Thyroid gland (tissue), 4 donors: ENCODE measurements around the gene SORL1.

Experiments used
- POLR2A ChIP-seq, 2 donors: fragments of 450-650 bp; IDR thresholded peaks; one replicate each; pipeline ENCODE4 v1.6.1; 2017; ENCODE audit warnings: antibody characterized with exemption in 2 of 2, mild to moderate bottlenecking in 2 of 2, moderate library complexity in 1 of 2
- TF ChIP-seq, protein P1 (sequence below), 6 experiments: fragments of 200-600 bp in 3 of 6; fragments of 450-650 bp in 3 of 6; sonication (generic) in 3 of 6; IDR thresholded peaks; one replicate each; pipeline ENCODE4 v1.5.1; 2016 to 2019; ENCODE audit warnings: antibody characterized with exemption in 6 of 6, mild to moderate bottlenecking in 2 of 6, inconsistent platforms in 1 of 6, moderate library complexity in 1 of 6

DNA sequence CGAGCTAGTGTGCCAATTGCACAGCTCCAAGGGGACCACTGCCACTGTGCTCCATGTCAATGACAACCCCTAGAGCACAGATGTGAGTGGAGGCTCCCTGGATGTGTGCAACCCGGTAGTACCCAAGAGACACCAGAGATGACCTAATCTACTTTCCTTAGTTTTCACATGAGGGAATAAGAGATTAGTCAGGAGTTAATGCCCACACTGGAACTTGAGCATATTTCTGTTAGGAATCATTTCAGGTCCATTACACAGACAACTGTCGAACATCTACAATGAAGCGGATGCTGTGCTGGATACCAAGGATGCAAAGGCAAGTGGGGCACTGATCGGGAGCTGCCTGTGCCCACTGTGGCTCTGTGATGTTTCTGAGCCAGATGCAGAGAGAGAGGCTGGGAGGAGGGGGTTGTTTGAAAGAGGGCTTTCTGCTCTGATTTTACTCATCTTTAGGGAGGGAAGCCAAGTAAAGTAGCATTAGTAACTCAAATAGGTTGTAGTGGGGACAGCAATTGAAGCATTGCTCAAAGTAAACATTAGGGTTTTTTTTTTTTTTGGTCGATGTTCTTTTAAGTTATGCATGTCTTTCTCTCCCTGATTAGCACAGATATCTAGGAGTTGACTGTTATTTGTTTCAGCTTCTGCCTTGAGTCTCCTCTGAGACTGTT lies 83.1 kb downstream of the SORL1 start:
- TF ChIP-seq, protein P1, sequence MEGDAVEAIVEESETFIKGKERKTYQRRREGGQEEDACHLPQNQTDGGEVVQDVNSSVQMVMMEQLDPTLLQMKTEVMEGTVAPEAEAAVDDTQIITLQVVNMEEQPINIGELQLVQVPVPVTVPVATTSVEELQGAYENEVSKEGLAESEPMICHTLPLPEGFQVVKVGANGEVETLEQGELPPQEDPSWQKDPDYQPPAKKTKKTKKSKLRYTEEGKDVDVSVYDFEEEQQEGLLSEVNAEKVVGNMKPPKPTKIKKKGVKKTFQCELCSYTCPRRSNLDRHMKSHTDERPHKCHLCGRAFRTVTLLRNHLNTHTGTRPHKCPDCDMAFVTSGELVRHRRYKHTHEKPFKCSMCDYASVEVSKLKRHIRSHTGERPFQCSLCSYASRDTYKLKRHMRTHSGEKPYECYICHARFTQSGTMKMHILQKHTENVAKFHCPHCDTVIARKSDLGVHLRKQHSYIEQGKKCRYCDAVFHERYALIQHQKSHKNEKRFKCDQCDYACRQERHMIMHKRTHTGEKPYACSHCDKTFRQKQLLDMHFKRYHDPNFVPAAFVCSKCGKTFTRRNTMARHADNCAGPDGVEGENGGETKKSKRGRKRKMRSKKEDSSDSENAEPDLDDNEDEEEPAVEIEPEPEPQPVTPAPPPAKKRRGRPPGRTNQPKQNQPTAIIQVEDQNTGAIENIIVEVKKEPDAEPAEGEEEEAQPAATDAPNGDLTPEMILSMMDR (IDR thresholded peaks at IDR 0.05): no peak
- no peak for TF ChIP-seq POLR2A (IDR thresholded peaks at IDR 0.05)
